GM12891 (cell line): ENCODE data around the gene HADH.

Experiments used
- POLR2A ChIP-seq: IDR thresholded peaks from 2 replicates; pipeline ENCODE4 v1.6.1; 2011; ENCODE audit warnings: low read depth, low read length, control low read depth
- POLR2AphosphoS5 ChIP-seq: IDR thresholded peaks from 2 replicates; pipeline ENCODE4 v1.6.1; 2011; ENCODE audit warnings: low read depth, low read length, control low read depth
- SPI1 ChIP-seq: IDR thresholded peaks from 2 replicates; pipeline ENCODE4 v1.6.1; 2011; ENCODE audit warnings: low read depth, low read length, control low read depth
- TAF1 ChIP-seq: IDR thresholded peaks from 2 replicates; pipeline ENCODE4 v1.6.1; 2011; ENCODE audit warnings: low read depth, low read length, control low read depth

- TF ChIP-seq POLR2AphosphoS5 (no peak), POLR2A (no peak), SPI1 (no peak), TAF1 (no peak)
These were observed 46.5 kb downstream of the HADH start for GRCh38 chr4:108036213-108036612.
